Measurements from ENCODE around the gene APOB. TPM values are rescaled to one million over a fixed set of nuclear protein-coding genes. Genes with fewer than 3 reads are reported as not detected.

APOB gene
- polyA plus RNA-seq, 1 experiment, result under 0.01 TPM

- Histone ChIP-seq H3K27me3 (ENCODE audit: control insufficient read depth, insufficient read depth, low read length) (no peaks in the 10 kb centered on the region), H3K4me3 (ENCODE audit: low read depth, low read length) (no peak overlapping the region), H3K9me3 (ENCODE audit: control insufficient read depth, insufficient read depth, low read length) (no peaks in the 10 kb centered on the region), H3K27ac (ENCODE audit: low read depth, low read length) (no peak overlapping the region)
- ChIA-PET POLR2A (no interaction called here), CTCF (interaction anchor here (1.6 kb wide), 1 partner anchor 364 kb away, joined by 6 read pairs; no protein-coding TSS in a partner anchor)
- DNase-seq (ENCODE audit: low read depth, low spot score), result no peak
- TF ChIP-seq CTCF (IDR thresholded peaks at IDR 0.05; ENCODE audit: low read depth, low read length), result no peak
Observed at GRCh38 chr2:21024722-21025389, 19.0 kb downstream of the APOB start.

DNA sequence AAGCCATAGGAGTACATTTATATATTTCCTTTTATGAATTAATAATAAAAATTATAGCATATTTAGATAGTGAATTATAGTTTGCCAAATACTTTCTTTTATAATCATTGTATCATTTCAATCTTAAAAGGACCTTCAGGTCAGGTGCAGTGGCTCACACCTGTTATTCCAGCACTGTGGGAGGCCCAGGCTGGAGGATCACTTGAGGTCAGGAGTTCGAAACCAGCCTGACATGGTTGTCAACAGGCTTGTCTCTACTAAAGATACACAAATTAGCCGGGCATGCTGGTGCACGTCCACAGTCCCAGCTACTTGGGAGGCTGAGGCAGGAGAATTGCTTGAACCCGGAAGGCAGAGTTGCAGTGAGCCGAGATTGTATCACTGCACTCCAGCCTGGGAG is 19.7 kb downstream of the APOB start:
- no peak for TF ChIP-seq CTCF (IDR thresholded peaks at IDR 0.05; ENCODE audit: low read depth, low read length)
- Histone ChIP-seq H3K9me3 (ENCODE audit: control insufficient read depth, insufficient read depth, low read length) (no peaks in the 10 kb centered on the region), H3K4me3 (ENCODE audit: low read depth, low read length) (no peak overlapping the region), H3K27me3 (ENCODE audit: control insufficient read depth, insufficient read depth, low read length) (no peaks in the 10 kb centered on the region), H3K27ac (ENCODE audit: low read depth, low read length) (no peak overlapping the region)
- DNase-seq (ENCODE audit: low read depth, low spot score), result no peak
- CTCF ChIA-PET, result interaction anchor here (0.6 to 1.6 kb wide), 2 partner anchors 222 to 363 kb away, joined by 3 to 6 read pairs; no protein-coding TSS in a partner anchor
- POLR2A ChIA-PET, result no interaction called here

DNA sequence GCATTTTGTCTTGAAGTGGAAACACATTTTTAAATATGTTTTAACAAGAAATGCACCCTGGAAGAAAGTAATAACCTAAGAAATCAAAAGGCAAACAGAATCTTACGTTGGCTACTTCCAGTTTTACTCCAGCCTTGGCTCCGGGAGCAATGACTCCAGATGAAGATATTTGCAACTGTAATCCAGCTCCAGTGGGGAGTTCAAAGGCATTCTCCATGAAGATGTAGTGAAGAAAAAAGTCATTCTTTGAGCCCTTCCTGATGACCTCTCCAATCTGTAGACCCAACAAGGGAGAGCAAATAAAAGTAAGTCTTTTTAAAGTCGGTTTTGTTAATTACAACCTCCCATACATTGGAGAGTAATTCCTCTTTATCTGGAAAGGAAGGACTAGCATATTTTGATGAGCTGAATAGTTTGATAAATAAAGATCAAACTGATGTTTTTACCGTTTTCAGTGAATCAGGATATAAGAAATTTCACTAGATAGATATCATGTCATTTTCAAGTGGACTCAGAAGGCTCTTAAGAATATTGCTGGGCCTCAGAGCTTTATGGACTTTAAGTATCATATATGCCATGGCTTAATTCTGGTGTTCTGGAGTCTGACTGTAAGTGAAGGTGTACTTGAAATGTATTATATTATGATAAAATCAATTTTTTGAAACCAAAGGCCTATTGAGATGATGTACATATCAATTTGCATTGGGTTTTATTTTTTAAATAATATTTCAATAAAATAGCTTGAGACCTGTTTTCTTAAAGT is 20.3 kb downstream of the APOB start:
- H3K9me3 ChIP-seq (ENCODE audit: control insufficient read depth, insufficient read depth, low read length), result no peaks in the 10 kb centered on the region
- no peak for DNase-seq (ENCODE audit: low read depth, low spot score)
- no peak overlapping the region for H3K27ac ChIP-seq (ENCODE audit: low read depth, low read length)
- H3K4me3 ChIP-seq (ENCODE audit: low read depth, low read length), result no peak overlapping the region
- H3K27me3 ChIP-seq (ENCODE audit: control insufficient read depth, insufficient read depth, low read length), result no peaks in the 10 kb centered on the region
- ChIA-PET CTCF (interaction anchor here (0.6 to 1.6 kb wide), 2 partner anchors 221 to 362 kb away, joined by 3 to 6 read pairs; no protein-coding TSS in a partner anchor), POLR2A (no interaction called here)
- TF ChIP-seq CTCF (IDR thresholded peaks at IDR 0.05; ENCODE audit: low read depth, low read length), result no peak

- ChIA-PET POLR2A (no interaction called here), CTCF (no interaction called here)
Observed at GRCh38 chr2:21022792-21023367, 21.0 kb downstream of the APOB start.

More at GRCh38 chr2:21022792-21023367, 21.0 kb downstream of the APOB start:
- H3K27ac ChIP-seq (ENCODE audit: low read depth, low read length), result no peak overlapping the region
- H3K4me3 ChIP-seq (ENCODE audit: low read depth, low read length), result no peak overlapping the region
- H3K9me3 ChIP-seq (ENCODE audit: control insufficient read depth, insufficient read depth, low read length), result no peaks in the 10 kb centered on the region
- no peak for TF ChIP-seq CTCF (IDR thresholded peaks at IDR 0.05; ENCODE audit: low read depth, low read length)
- no peaks in the 10 kb centered on the region for H3K27me3 ChIP-seq (ENCODE audit: control insufficient read depth, insufficient read depth, low read length)
- no peak for DNase-seq (ENCODE audit: low read depth, low spot score)

Measured in AG04450 (cell line).